ENCODE data around the gene PSD4. TPM values are rescaled to one million over a fixed set of nuclear protein-coding genes. Genes with fewer than 3 reads are reported as not detected.

The PSD4 gene
- total RNA-seq, 1 experiment from 2014 or later, result 1.7 TPM

GRCh38 chr2:113238871-113239839 lies 65.4 kb downstream of the PSD4 start:
- DNase-seq (ENCODE audit: low read depth in 1 of 2, low spot score in 2 of 2), result no peak
- no peaks in the 10 kb centered on the region for H3K36me3 ChIP-seq
- H3K9me3 ChIP-seq (replicated peaks), result no peaks in the 10 kb centered on the region
- H3K4me3 ChIP-seq, result no peak overlapping the region
- H3K4me1 ChIP-seq (replicated peaks), result peaks cover 24% of the 10 kb centered on the region
- H3K27ac ChIP-seq, result no peak overlapping the region
- no peaks in the 10 kb centered on the region for H3K27me3 ChIP-seq (replicated peaks)

- Histone ChIP-seq H3K36me3 (no peaks in the 10 kb centered on the region), H3K27me3 (replicated peaks) (no peaks in the 10 kb centered on the region), H3K27ac (peak overlapping the region; percentile 53), H3K9me3 (replicated peaks) (no peaks in the 10 kb centered on the region), H3K4me1 (replicated peaks) (peaks cover 24% of the 10 kb centered on the region), H3K4me3 (no peak overlapping the region)
- DNase-seq (ENCODE audit: low read depth in 1 of 2, low spot score in 2 of 2), result peak; percentile 67 to 79
These were observed 66.6 kb downstream of the PSD4 start for GRCh38 chr2:113240150-113240914.

- H3K9me3 ChIP-seq (replicated peaks), result no peaks in the 10 kb centered on the region
- H3K4me3 ChIP-seq, result no peak overlapping the region
- peak overlapping the region; percentile 70 for H3K27ac ChIP-seq
- H3K4me1 ChIP-seq (replicated peaks), result peaks cover 24% of the 10 kb centered on the region
- H3K36me3 ChIP-seq, result no peaks in the 10 kb centered on the region
- DNase-seq (ENCODE audit: low read depth in 1 of 2, low spot score in 2 of 2), result peak; percentile 96 to 97
- no peaks in the 10 kb centered on the region for H3K27me3 ChIP-seq (replicated peaks)
These were observed 67.4 kb downstream of the PSD4 start for GRCh38 chr2:113240915-113241911.

GRCh38 chr2:113242327-113242726 lies 68.6 kb downstream of the PSD4 start:
- Histone ChIP-seq H3K36me3 (no peaks in the 10 kb centered on the region), H3K9me3 (replicated peaks) (no peaks in the 10 kb centered on the region), H3K4me1 (replicated peaks) (peaks cover 24% of the 10 kb centered on the region), H3K4me3 (no peak overlapping the region), H3K27me3 (replicated peaks) (no peaks in the 10 kb centered on the region), H3K27ac (no peak overlapping the region)
- DNase-seq (ENCODE audit: low read depth in 1 of 2, low spot score in 2 of 2), result no peak

- Histone ChIP-seq H3K4me3 (no peak overlapping the region), H3K27me3 (replicated peaks) (no peaks in the 10 kb centered on the region), H3K36me3 (no peaks in the 10 kb centered on the region), H3K27ac (no peak overlapping the region), H3K4me1 (replicated peaks) (peaks cover 26% of the 10 kb centered on the region), H3K9me3 (replicated peaks) (no peaks in the 10 kb centered on the region)
- no peak for DNase-seq (ENCODE audit: low read depth in 1 of 2, low spot score in 2 of 2)
These were observed 71.5 kb downstream of the PSD4 start for GRCh38 chr2:113245276-113245711.

GRCh38 chr2:113246606-113247005 lies 72.8 kb downstream of the PSD4 start:
- no peaks in the 10 kb centered on the region for H3K36me3 ChIP-seq
- DNase-seq (ENCODE audit: low read depth in 1 of 2, low spot score in 2 of 2), result no peak
- H3K9me3 ChIP-seq (replicated peaks), result no peaks in the 10 kb centered on the region
- no peak overlapping the region for H3K27ac ChIP-seq
- H3K27me3 ChIP-seq (replicated peaks), result no peaks in the 10 kb centered on the region
- H3K4me1 ChIP-seq (replicated peaks), result peaks cover 21% of the 10 kb centered on the region
- H3K4me3 ChIP-seq, result no peak overlapping the region

- Histone ChIP-seq H3K4me3 (no peak overlapping the region), H3K27ac (peak overlapping the region; percentile 20; the same call in 1 of the 2 replicates), H3K9me3 (replicated peaks) (no peaks in the 10 kb centered on the region), H3K27me3 (replicated peaks) (no peaks in the 10 kb centered on the region), H3K36me3 (no peaks in the 10 kb centered on the region), H3K4me1 (replicated peaks) (peaks cover 25% of the 10 kb centered on the region)
- DNase-seq (ENCODE audit: low read depth in 1 of 2, low spot score in 2 of 2), result peak; percentile 81 to 82
These were observed 75.4 kb downstream of the PSD4 start for GRCh38 chr2:113248997-113249770.

- DNase-seq (ENCODE audit: low read depth in 1 of 2, low spot score in 2 of 2), result no peak
- H3K9me3 ChIP-seq (replicated peaks), result no peaks in the 10 kb centered on the region
- no peak overlapping the region for H3K4me3 ChIP-seq
These were observed 77.3 kb downstream of the PSD4 start for GRCh38 chr2:113251118-113251517.

GRCh38 chr2:113252047-113252590 lies 78.3 kb downstream of the PSD4 start:
- Histone ChIP-seq H3K27ac (no peak overlapping the region), H3K4me3 (no peak overlapping the region), H3K4me1 (replicated peaks) (peaks cover 25% of the 10 kb centered on the region), H3K36me3 (no peaks in the 10 kb centered on the region), H3K27me3 (replicated peaks) (no peaks in the 10 kb centered on the region), H3K9me3 (replicated peaks) (no peaks in the 10 kb centered on the region)
- no peak for DNase-seq (ENCODE audit: low read depth in 1 of 2, low spot score in 2 of 2)

More at GRCh38 chr2:113251118-113251517, 77.3 kb downstream of the PSD4 start:
- no peaks in the 10 kb centered on the region for H3K36me3 ChIP-seq
- H3K27me3 ChIP-seq (replicated peaks), result no peaks in the 10 kb centered on the region
- peaks cover 25% of the 10 kb centered on the region for H3K4me1 ChIP-seq (replicated peaks)
- no peak overlapping the region for H3K27ac ChIP-seq

GRCh38 chr2:113253453-113253852 lies 79.7 kb downstream of the PSD4 start:
- Histone ChIP-seq H3K36me3 (no peaks in the 10 kb centered on the region), H3K9me3 (replicated peaks) (no peaks in the 10 kb centered on the region), H3K27me3 (replicated peaks) (no peaks in the 10 kb centered on the region), H3K4me3 (no peak overlapping the region), H3K4me1 (replicated peaks) (peaks cover 25% of the 10 kb centered on the region), H3K27ac (no peak overlapping the region)
- no peak for DNase-seq (ENCODE audit: low read depth in 1 of 2, low spot score in 2 of 2)

- Histone ChIP-seq H3K4me1 (replicated peaks) (peaks cover 14% of the 10 kb centered on the region), H3K9me3 (replicated peaks) (no peaks in the 10 kb centered on the region), H3K4me3 (no peak overlapping the region), H3K36me3 (no peaks in the 10 kb centered on the region), H3K27ac (no peak overlapping the region), H3K27me3 (replicated peaks) (no peaks in the 10 kb centered on the region)
- DNase-seq (ENCODE audit: low read depth in 1 of 2, low spot score in 2 of 2), result no peak
These were observed 81.6 kb downstream of the PSD4 start for GRCh38 chr2:113255140-113256070.

All from SJSA1 (cell line).